HG02759 (cell line): ENCODE results near the gene DGKE.

Experiments used
- ATAC-seq: cut with Tn5 transposase; IDR thresholded peaks from one replicate; pipeline ENCODE4 v1.9.1; 2021; ENCODE audit warnings: mild to moderate bottlenecking, moderate library complexity; ENCODE audit not compliant: unreplicated experiment

The DGKE gene

GRCh38 chr17:56833809-56834379 is at the start of gene DGKE, which contains the start of gene C17orf67:
TSS of gene DGKE (plus strand) at chr17:56834151. CDS start at chr17:56834796, 645 bp downstream.
TSS of gene C17orf67 (minus strand) at chr17:56833920. CDS start at chr17:56815810, 18,110 bp downstream.
- peak; percentile 79 for ATAC-seq

GRCh38 chr17:56785405-56785804 is 48.5 kb upstream of the DGKE start:
- no peak for ATAC-seq

- ATAC-seq: no peak
Observed at GRCh38 chr17:56785997-56786680, 47.8 kb upstream of the DGKE start.

DNA sequence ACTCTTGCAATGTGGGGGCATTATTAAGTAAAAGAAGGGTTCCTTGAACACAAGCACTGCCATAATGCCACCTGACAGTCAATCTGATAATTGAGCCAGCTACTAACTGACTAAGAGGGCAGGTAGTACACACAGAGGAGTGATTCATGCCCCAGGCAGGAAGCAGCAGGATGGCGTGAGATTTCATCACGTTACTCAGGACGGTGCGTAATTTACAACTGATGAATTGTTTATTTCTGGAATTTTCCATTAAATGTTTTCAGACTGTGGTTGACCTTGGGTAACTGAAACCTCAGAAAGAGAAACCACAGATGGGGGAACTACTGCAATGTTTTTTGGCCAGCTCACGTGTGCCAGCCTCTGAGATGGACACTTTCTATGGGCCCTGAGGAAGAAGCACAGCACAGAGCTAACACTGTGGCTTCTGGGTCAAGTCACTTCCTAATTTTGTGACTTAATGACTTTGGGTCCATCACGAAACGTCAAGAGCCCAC is 46.9 kb upstream of the DGKE start:
- peak; percentile 87 for ATAC-seq

DNA sequence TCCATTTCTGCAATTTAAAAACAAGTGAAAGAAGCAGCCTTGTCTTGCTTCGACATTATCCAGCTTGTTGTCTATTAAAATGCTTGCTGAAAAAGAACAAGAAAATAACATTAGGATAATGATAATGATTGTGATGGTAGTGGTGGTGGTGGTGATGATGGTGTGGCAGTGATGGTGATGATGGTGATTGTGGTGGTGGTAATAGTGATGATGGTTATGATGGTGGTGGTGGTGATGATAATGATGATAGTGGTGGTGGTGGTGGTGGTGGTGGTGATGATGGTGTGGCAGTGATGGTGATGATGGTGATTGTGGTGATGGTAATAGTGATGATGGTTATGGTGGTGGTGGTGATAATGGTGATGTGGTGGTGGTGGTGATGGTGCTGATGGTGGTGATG is 41.7 kb upstream of the DGKE start:
- ATAC-seq: no peak

DNA sequence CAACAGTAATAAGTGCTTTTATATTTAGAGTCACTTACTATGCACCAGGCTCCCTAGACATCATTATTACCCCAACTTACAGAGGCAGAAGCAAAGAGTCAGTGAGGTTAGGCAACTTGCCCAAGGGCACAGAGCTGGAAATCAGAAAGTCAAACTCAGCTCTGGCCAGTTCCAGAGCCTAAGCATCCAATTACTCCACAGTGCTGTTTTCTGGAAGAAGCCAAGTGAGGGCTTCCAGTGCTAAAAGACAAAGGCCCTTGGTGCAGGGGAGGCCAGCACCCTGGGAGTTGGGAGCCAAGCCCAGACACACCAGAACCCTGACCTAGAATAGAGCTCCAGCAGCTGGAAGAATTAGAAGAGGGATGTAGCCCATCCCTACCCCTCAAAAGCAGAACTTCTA is 40.4 kb upstream of the DGKE start:
- ATAC-seq: no peak

GRCh38 chr17:56793957-56794356 is 40.0 kb upstream of the DGKE start:
- no peak for ATAC-seq

- ATAC-seq: no peak
Observed at GRCh38 chr17:56795221-56795865, 38.6 kb upstream of the DGKE start.

DNA sequence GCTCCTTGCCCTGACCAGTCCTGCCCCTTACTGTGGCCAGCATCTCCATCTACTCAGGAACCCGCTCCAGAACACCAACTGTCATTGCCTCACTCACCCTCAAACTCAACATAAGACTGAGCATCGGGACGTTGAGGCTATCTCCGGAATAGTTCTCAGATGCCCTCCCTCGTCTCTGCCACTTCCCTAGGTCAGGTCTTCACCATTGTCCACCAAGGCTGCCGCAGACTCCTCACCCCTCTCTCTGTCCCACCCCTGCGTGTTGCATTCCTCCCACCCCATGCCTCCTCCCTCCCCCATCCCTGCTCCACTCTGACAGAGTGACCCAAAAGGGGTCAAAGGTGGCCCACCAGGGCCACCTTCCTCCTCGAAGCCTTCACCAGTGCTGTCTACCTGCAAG is 37.4 kb upstream of the DGKE start:
- ATAC-seq: no peak

GRCh38 chr17:56798916-56799315 is 35.0 kb upstream of the DGKE start:
- no peak for ATAC-seq

- no peak for ATAC-seq
Observed at GRCh38 chr17:56801459-56802178, 32.3 kb upstream of the DGKE start.

DNA sequence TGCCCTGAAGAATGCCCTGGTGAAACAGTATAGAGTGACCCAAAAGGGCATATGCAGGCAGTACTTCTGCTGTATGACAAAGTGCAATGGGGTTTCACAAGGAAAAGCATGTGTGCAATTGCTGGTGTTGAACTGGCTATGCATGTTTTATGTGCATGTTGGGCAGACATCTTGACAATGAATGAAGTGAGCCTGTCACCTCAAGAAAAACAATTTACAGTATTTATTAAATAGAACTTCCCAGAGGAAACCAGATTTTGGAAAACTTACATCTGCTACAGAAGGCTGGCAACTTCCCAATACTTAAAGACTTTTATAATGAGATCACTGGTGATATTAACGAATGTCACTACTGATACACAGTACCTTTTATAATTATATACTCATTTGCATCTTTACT is 30.9 kb upstream of the DGKE start:
- no peak for ATAC-seq

DNA sequence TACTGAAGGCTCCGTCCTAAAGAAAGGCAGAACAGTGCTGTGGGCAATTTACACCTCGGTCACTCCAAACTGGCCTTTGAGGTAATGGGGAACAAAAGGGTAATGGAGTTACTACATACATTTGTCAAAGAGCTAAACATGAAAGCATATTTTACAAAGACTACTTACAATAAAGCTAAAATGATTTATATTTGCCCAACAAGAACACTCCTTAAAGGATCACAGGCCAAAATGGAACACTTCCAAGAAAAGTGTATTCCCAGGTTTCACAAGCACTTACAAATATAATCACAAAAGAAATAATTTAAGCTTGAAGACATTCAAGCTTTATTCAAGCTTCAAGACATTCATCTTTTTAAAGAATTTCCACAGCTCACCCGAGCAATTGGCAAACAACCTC is 29.5 kb upstream of the DGKE start:
- ATAC-seq: no peak

DNA sequence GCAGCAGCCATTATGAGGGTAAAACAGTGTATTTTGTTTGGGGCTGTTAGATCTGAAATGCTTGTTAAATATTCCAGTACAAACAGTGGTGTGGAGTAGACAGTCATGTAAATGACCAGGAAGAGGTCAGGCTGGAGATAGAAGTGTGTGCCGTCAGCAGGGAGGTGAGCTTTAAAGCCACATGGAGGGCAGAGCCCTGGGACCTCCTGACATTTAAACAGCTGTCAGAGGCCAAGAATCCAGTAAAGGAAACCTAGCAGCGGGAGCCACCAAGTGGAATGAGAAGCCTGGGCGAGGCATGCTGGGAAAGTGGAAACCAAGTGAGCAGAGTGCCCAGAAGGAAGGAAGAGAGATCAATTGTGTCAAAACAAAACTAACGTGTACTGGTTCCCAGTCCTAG is 27.0 kb upstream of the DGKE start:
- ATAC-seq: no peak

DNA sequence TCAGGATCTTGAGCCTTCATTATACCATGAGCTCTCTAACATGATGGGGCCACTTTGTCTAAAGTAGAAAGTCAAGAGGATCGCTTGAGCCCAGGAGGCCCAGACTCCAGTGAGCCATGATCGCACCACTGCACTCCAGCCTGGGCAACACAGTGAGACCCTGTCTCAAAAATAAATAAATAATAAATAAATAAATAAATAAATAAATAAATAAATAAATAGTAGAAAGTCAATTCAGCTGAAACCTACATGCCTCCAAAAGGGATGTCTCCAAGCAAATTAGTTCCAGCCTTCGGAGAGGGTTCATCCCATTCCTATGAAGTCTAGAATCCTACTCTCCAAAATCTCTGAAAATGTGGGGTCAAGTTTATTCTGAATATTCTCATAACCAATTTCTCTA is 26.2 kb upstream of the DGKE start:
- no peak for ATAC-seq

GRCh38 chr17:56808503-56808902 is 25.4 kb upstream of the DGKE start:
- ATAC-seq: no peak

- ATAC-seq: no peak
Observed at GRCh38 chr17:56809106-56809819, 24.7 kb upstream of the DGKE start.

- no peak for ATAC-seq
Observed at GRCh38 chr17:56809820-56810179, 24.2 kb upstream of the DGKE start.

DNA sequence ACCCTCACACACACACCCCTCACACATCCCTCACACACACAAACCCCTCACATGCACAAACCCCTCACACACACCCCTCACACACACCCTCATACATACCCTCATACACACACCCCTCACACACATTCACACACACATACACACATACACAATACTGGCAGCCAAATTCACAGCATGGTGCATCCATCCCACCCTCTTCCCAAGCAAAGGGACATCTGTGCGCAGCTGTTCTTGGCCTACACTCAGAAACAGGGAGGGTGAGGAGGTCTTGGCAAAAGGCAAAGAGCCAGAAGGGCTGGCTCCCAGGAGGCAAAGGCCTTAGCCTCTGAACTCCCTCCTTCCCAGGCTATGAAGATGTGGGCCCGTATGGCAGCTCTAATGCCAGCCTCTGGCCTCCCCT is 23.6 kb upstream of the DGKE start:
- ATAC-seq: no peak

- ATAC-seq: no peak
Observed at GRCh38 chr17:56810891-56811775, 22.8 kb upstream of the DGKE start.
